RWPE1 (cell line): ENCODE data around the gene CFAP206.

Source experiments
- CTCF ChIA-PET: fragments of 350-600 bp; sonication (Branson Sonifier 250); formaldehyde crosslinking; extraction: SDS; loops from one replicate; lab custom pipeline; 2021; lab: Yijun Ruan, JAX
- POLR2A ChIA-PET: fragments of 400-600 bp; formaldehyde crosslinking; extraction: SDS; loops from one replicate; lab custom pipeline; 2020; ENCODE audit warnings: antibody characterized with exemption; ENCODE audit not compliant: low non-redundant PET; lab: Yijun Ruan, JAX
- DNase-seq: peaks from one replicate; pipeline ENCODE4 v3.0.0; 2012; ENCODE audit warnings: low spot score
- H3K27ac ChIP-seq: fragments of 450-650 bp; 2 replicates; pipeline ENCODE4 v1.5.1; 2017
- CTCF ChIP-seq: fragments of 450-650 bp; conservative IDR thresholded peaks from 2 replicates; pipeline ENCODE4 v1.5.1; 2017; ENCODE audit warnings: low read depth, mild to moderate bottlenecking

Gene CFAP206

GRCh38 chr6:87393026-87393622, 14.6 kb upstream of the CFAP206 start:
- POLR2A ChIA-PET = no interaction called here

GRCh38 chr6:87395431-87395830, 12.3 kb upstream of the CFAP206 start:
- no peak overlapping the region for H3K27ac ChIP-seq
- ChIA-PET CTCF (no interaction called here), POLR2A (no interaction called here)
- no peak for TF ChIP-seq CTCF
- no peak for DNase-seq

More at GRCh38 chr6:87393026-87393622, 14.6 kb upstream of the CFAP206 start:
- peak; percentile 49 for DNase-seq
- CTCF ChIA-PET = interaction anchor here (0.5 to 1.3 kb wide), 14 partner anchors 8 to 834 kb away, joined by 3 to 6 read pairs (median 4); no protein-coding TSS in a partner anchor
- H3K27ac ChIP-seq = no peak overlapping the region
- peak; percentile 80 for TF ChIP-seq CTCF

GRCh38 chr6:87396595-87397392, 11.0 kb upstream of the CFAP206 start:
- ChIA-PET POLR2A (no interaction called here), CTCF (no interaction called here)
- TF ChIP-seq CTCF = no peak

GRCh38 chr6:87397656-87398055, 10.1 kb upstream of the CFAP206 start:
- CTCF ChIA-PET = interaction anchor here (0.5 kb wide), 2 partner anchors 33 to 202 kb away, joined by 3 to 4 read pairs; no protein-coding TSS in a partner anchor
- POLR2A ChIA-PET = no interaction called here
- TF ChIP-seq CTCF = no peak
- no peak for DNase-seq
- no peak overlapping the region for H3K27ac ChIP-seq

More at GRCh38 chr6:87396595-87397392, 11.0 kb upstream of the CFAP206 start:
- no peak for DNase-seq
- no peak overlapping the region for H3K27ac ChIP-seq

GRCh38 chr6:87401832-87402231, 5.9 kb upstream of the CFAP206 start:
- TF ChIP-seq CTCF = no peak
- ChIA-PET POLR2A (no interaction called here), CTCF (interaction anchor here (0.6 to 1.0 kb wide), 2 partner anchors 9 to 506 kb away, joined by 3 read pairs; no protein-coding TSS in a partner anchor)
- DNase-seq = no peak
- H3K27ac ChIP-seq = no peak overlapping the region

GRCh38 chr6:87407561-87407900, 241 bp upstream of the CFAP206 start:
- CTCF ChIA-PET = no interaction called here
- POLR2A ChIA-PET = no interaction called here
- no peak for TF ChIP-seq CTCF
- peak overlapping the region; percentile 79 for H3K27ac ChIP-seq
- DNase-seq = no peak
